Measurements from ENCODE around the gene MRPL21.

GRCh38 chr11:68928136-68928880 lies 24.7 kb upstream of the MRPL21 start:
- no peak for TF ChIP-seq POLR2AphosphoS5 (IDR thresholded peaks at IDR 0.05)
- TF ChIP-seq, protein P1, sequence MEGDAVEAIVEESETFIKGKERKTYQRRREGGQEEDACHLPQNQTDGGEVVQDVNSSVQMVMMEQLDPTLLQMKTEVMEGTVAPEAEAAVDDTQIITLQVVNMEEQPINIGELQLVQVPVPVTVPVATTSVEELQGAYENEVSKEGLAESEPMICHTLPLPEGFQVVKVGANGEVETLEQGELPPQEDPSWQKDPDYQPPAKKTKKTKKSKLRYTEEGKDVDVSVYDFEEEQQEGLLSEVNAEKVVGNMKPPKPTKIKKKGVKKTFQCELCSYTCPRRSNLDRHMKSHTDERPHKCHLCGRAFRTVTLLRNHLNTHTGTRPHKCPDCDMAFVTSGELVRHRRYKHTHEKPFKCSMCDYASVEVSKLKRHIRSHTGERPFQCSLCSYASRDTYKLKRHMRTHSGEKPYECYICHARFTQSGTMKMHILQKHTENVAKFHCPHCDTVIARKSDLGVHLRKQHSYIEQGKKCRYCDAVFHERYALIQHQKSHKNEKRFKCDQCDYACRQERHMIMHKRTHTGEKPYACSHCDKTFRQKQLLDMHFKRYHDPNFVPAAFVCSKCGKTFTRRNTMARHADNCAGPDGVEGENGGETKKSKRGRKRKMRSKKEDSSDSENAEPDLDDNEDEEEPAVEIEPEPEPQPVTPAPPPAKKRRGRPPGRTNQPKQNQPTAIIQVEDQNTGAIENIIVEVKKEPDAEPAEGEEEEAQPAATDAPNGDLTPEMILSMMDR (IDR thresholded peaks at IDR 0.05) = no peak

Measured in prostate gland (tissue), 2 donors.